ENCODE measurements around the gene RAB11FIP4. TPM values are rescaled to one million over a fixed set of nuclear protein-coding genes. Genes with fewer than 3 reads are reported as not detected.

Gene RAB11FIP4
- total and polyA plus RNA-seq, 2 of the 13 experiments (the other 11 are each of a cell fraction or from before 2014, with no cell fraction given): 28.0 to 89.3 TPM

- no peak overlapping the region for H3K4me2 ChIP-seq (ENCODE audit: low read depth, low read length)
- POLR2A ChIA-PET: no interaction called here
- no peak overlapping the region for H3K4me3 ChIP-seq (replicated peaks in 1 of 3; ENCODE audit: insufficient read depth in 1 of 3, low read depth in 2 of 3, low read length in 3 of 3)
- H3K27me3 ChIP-seq (ENCODE audit: control insufficient read depth in 1 of 2, insufficient read depth in 2 of 2, low read length in 2 of 2): no peaks in the 10 kb centered on the region; a peak in 1 of 5 replicates
- DNase-seq (ENCODE audit: low spot score) (no peak), ATAC-seq (no peak), FAIRE-seq (no peak)
- no peak overlapping the region for H3K9ac ChIP-seq (ENCODE audit: insufficient read depth, low read depth, low read length)
- no peaks in the 10 kb centered on the region for H3K4me1 ChIP-seq (ENCODE audit: insufficient read depth, low read length)
- no peak overlapping the region for H3K27ac ChIP-seq (ENCODE audit: extremely low read length, insufficient read depth, low read length)
- H2AFZ ChIP-seq (ENCODE audit: low read length): no peak overlapping the region
- no peaks in the 10 kb centered on the region for H3K79me2 ChIP-seq (ENCODE audit: insufficient read depth, low read length)
- TF ChIP-seq BCL6 (CRISPR knock-in tag; IDR thresholded peaks at IDR 0.05): peak; percentile 51; the same call in 1 of the 2 replicates
- TF ChIP-seq POLR2AphosphoS2 (IDR thresholded peaks at IDR 0.05; ENCODE audit: low read depth, low read length): no peak
- WGBS (ENCODE audit: low lambda C conversion rate): 42% methylated on average over 4 of the region's 4 CpGs
- intact Hi-C loops (cut with micrococcal nuclease; ENCODE audit: unreplicated experiment): no loop called here
- in situ Hi-C loops (cut with HindIII; ENCODE audit: extremely low pct_ligation_motif_present, low pct_unique_long_range_greater_than_20kb): no loop called here
- no TSS peak for BruUV-seq (replicated peaks)
- H3K36me3 ChIP-seq (replicated peaks in 1 of 2; ENCODE audit: control insufficient read depth in 1 of 2, insufficient read depth in 2 of 2, low read length in 2 of 2): no peaks in the 10 kb centered on the region
- H4K20me1 ChIP-seq (ENCODE audit: insufficient read depth, low read length): no peaks in the 10 kb centered on the region
- H3K9me3 ChIP-seq (ENCODE audit: low read length): no peaks in the 10 kb centered on the region
- CTCF ChIA-PET (ENCODE audit: low intra/inter-chr PET ratio, low total read pairs): no interaction called here
These were observed 196.0 kb downstream of the RAB11FIP4 start for GRCh38 chr17:31587462-31587861.

MicroRNAs within 50 kb of the gene (microRNA counts, 767-probe panel; counts per million panel counts)
- not detected for microRNA hsa-miR-193a-3p
- not detected for microRNA hsa-miR-193a-5p

Small RNAs within 50 kb of the gene (microRNA-seq; reads per million reads assigned to microRNA genes)
- gene MIR193A (19.9 reads per million, percentile 56 among the genes with 10 or more reads in this experiment), gene MIR365B (0.51 reads per million), gene MIR4725 (not detected)

Small RNAs within 50 kb of the gene (small RNA-seq; reads per million reads assigned to genes)
- gene MIR193A (ENCODE audit: insufficient read depth in 2 of 3, insufficient read length in 3 of 3, low read depth in 2 of 3, low replicate concordance in 1 of 3) (0.10 to 7.7 (median 0.98) reads per million in 3 experiments), gene MIR4725 (ENCODE audit: insufficient read depth in 2 of 3, insufficient read length in 3 of 3, low read depth in 2 of 3, low replicate concordance in 1 of 3) (0 reads per million in 3 experiments), gene RN7SL45P (ENCODE audit: insufficient read depth in 2 of 3, insufficient read length in 3 of 3, low read depth in 2 of 3, low replicate concordance in 1 of 3) (0 reads per million in 3 experiments), gene RN7SL79P (ENCODE audit: insufficient read depth in 2 of 3, insufficient read length in 3 of 3, low read depth in 2 of 3, low replicate concordance in 1 of 3) (0 reads per million in 3 experiments), gene RNU6ATAC7P (ENCODE audit: insufficient read depth in 2 of 3, insufficient read length in 3 of 3, low read depth in 2 of 3, low replicate concordance in 1 of 3) (0 to 0.97 (median 0) reads per million in 3 experiments)

Other genes starting within 250 kb of the RAB11FIP4 start
- gene OMG, start 94.4 kb upstream of the RAB11FIP4 start, total RNA-seq (2016; rRNA removed; fragmentation: Illumina TruSeq; extraction: Trizol): not detected in 2 replicates
- gene OMG, start 94.4 kb upstream of the RAB11FIP4 start, polyA plus RNA-seq (2011; rRNA removed): not detected in 2 replicates
- not detected in 2 replicates for gene EVI2B, start 77.6 kb upstream of the RAB11FIP4 start, total RNA-seq (2016; rRNA removed; fragmentation: Illumina TruSeq; extraction: Trizol)
- gene EVI2B, start 77.6 kb upstream of the RAB11FIP4 start, polyA plus RNA-seq (2011; rRNA removed): not detected in 2 replicates
- gene EVI2A, start 70.1 kb upstream of the RAB11FIP4 start, total RNA-seq (2016; rRNA removed; fragmentation: Illumina TruSeq; extraction: Trizol): not detected in 2 replicates
- not detected in 2 replicates for gene EVI2A, start 70.1 kb upstream of the RAB11FIP4 start, polyA plus RNA-seq (2011; rRNA removed)

All from HepG2 (cell line).